CD4-positive, alpha-beta T cell treated with Interleukin-17A for 4 hours (primary cell): ENCODE data around the gene IMP3.

ENCODE experiments used
- DNase-seq: peaks from one replicate; pipeline ENCODE4 v3.0.0-alpha.2; 2020; ENCODE audit warnings: mixed read lengths

IMP3 gene

GRCh38 chr15:75672646-75673425 lies 32.8 kb upstream of the IMP3 start:
- DNase-seq: no peak

GRCh38 chr15:75671730-75672602 lies 31.9 kb upstream of the IMP3 start:
- no peak for DNase-seq

GRCh38 chr15:75669879-75670212 lies 29.8 kb upstream of the IMP3 start:
- DNase-seq: no peak

GRCh38 chr15:75669191-75669878 lies 29.3 kb upstream of the IMP3 start:
- DNase-seq: no peak

GRCh38 chr15:75666823-75667501 lies 26.9 kb upstream of the IMP3 start:
- no peak for DNase-seq

- no peak for DNase-seq
Measured at GRCh38 chr15:75663931-75664421, 24.0 kb upstream of the IMP3 start.

- no peak for DNase-seq
Measured at GRCh38 chr15:75662823-75663519, 22.9 kb upstream of the IMP3 start.

- no peak for DNase-seq
Measured at GRCh38 chr15:75661756-75662140, 21.7 kb upstream of the IMP3 start.

GRCh38 chr15:75661100-75661755 lies 21.2 kb upstream of the IMP3 start:
- no peak for DNase-seq

- DNase-seq: no peak
Measured at GRCh38 chr15:75659928-75660645, 20.1 kb upstream of the IMP3 start.

GRCh38 chr15:75659141-75659771 lies 19.2 kb upstream of the IMP3 start:
- no peak for DNase-seq

- no peak for DNase-seq
Measured at GRCh38 chr15:75656813-75657212, 16.8 kb upstream of the IMP3 start.

GRCh38 chr15:75656331-75656730 lies 16.3 kb upstream of the IMP3 start:
- DNase-seq: no peak

GRCh38 chr15:75655931-75656330 lies 15.9 kb upstream of the IMP3 start:
- DNase-seq: no peak

GRCh38 chr15:75654201-75654907 lies 14.3 kb upstream of the IMP3 start:
- DNase-seq: no peak

GRCh38 chr15:75653347-75653913 lies 13.4 kb upstream of the IMP3 start:
- DNase-seq: no peak

GRCh38 chr15:75651810-75652543 lies 12.0 kb upstream of the IMP3 start:
- peak; percentile 6 for DNase-seq
